IMR-90 (cell line): Measurements from ENCODE around the gene TSPEAR. TPM values are rescaled to one million over a fixed set of nuclear protein-coding genes. Genes with fewer than 3 reads are reported as not detected.

Experiments
- ATAC-seq: fragments of 200-7000 bp; cut with Tn5 transposase; 2 replicates; pipeline ENCODE4 v1.9.1; 2020; ENCODE audit warnings: low read depth, mild to moderate bottlenecking, moderate library complexity
- BruUV-seq: library from RNA; stranded (reverse); fragments of 400-500 nt; replicated peaks from 2 replicates; lab custom pipeline; 2021; lab: Mats Ljungman, UMichigan
- CTCF ChIA-PET: fragments of 300-600 bp; formaldehyde crosslinking; extraction: SDS; loops from one replicate; lab custom pipeline; 2021; ENCODE audit warnings: antibody characterized with exemption; lab: Yijun Ruan, JAX
- POLR2A ChIA-PET: fragments of 300-600 bp; sonication (Branson Sonifier 250); formaldehyde crosslinking; loops from one replicate; lab custom pipeline; 2022; ENCODE audit warnings: antibody characterized with exemption; ENCODE audit not compliant: unreplicated experiment; lab: Charles Lee
- DNase-seq: peaks from one replicate; pipeline ENCODE4 v3.0.0; 2013
- H2AFZ ChIP-seq: replicated peaks from 2 replicates; pipeline ENCODE3; 2013; ENCODE audit warnings: low read length, mild to moderate bottlenecking; ENCODE audit not compliant: poor library complexity
- H2AK5ac ChIP-seq: 2 replicates; pipeline ENCODE4 v1.6.1; 2013; ENCODE audit warnings: low read depth, low read length, inconsistent platforms
- H2AK9ac ChIP-seq: replicated peaks from 2 replicates; pipeline ENCODE3; 2013; ENCODE audit warnings: mild to moderate bottlenecking, low read depth, low read length, moderate library complexity; ENCODE audit not compliant: poor library complexity
- H2BK120ac ChIP-seq: 2 replicates; pipeline ENCODE4 v1.6.1; 2013; ENCODE audit warnings: low read depth, low read length, inconsistent platforms
- H2BK15ac ChIP-seq: 3 replicates; pipeline ENCODE4 v1.6.1; 2013; ENCODE audit warnings: low read depth, low read length, inconsistent platforms
- H2BK20ac ChIP-seq: 2 replicates; pipeline ENCODE4 v1.6.1; 2013; ENCODE audit warnings: low read depth, mild to moderate bottlenecking, inconsistent platforms, low read length, moderate library complexity
- H2BK5ac ChIP-seq: 2 replicates; pipeline ENCODE4 v1.6.1; 2013; ENCODE audit warnings: mild to moderate bottlenecking, low read depth, low read length, inconsistent platforms; ENCODE audit not compliant: poor library complexity, severe bottlenecking
- H3K14ac ChIP-seq: replicated peaks from 2 replicates; pipeline ENCODE4 v1.6.1; 2013; ENCODE audit warnings: low read depth, low read length, inconsistent platforms
- H3K18ac ChIP-seq: 2 replicates; pipeline ENCODE4 v1.6.1; 2013; ENCODE audit warnings: low read depth, low read length, control low read depth
- H3K23ac ChIP-seq: 2 replicates; pipeline ENCODE4 v1.6.1; 2013; ENCODE audit warnings: low read depth, low read length, inconsistent platforms
- H3K27ac ChIP-seq: 2 replicates; pipeline ENCODE4 v1.5.1; 2013; ENCODE audit warnings: mild to moderate bottlenecking, control low read depth, low read length; ENCODE audit not compliant: insufficient read depth
- H3K27me3 ChIP-seq: 2 replicates; pipeline ENCODE4 v1.6.1; 2013; ENCODE audit warnings: low read length; ENCODE audit not compliant: control insufficient read depth, insufficient read depth
- H3K36me3 ChIP-seq: 2 replicates; pipeline ENCODE4 v1.6.1; 2013; ENCODE audit warnings: low read length, mixed read lengths; ENCODE audit not compliant: control insufficient read depth, insufficient read depth
- H3K4ac ChIP-seq: 2 replicates; pipeline ENCODE4 v1.6.1; 2013; ENCODE audit warnings: low read depth, low read length, inconsistent platforms
- H3K4me1 ChIP-seq: 2 replicates; pipeline ENCODE4 v1.6.1; 2013; ENCODE audit warnings: low read length, mixed read lengths; ENCODE audit not compliant: control insufficient read depth, insufficient read depth
- H3K4me2 ChIP-seq: 2 replicates; pipeline ENCODE4 v1.6.1; 2013; ENCODE audit warnings: low read depth, mild to moderate bottlenecking, control low read depth, low read length, moderate library complexity
- H3K4me3 ChIP-seq: 2 replicates; pipeline ENCODE4 v1.5.1; 2013; ENCODE audit warnings: low read depth, mild to moderate bottlenecking, control low read depth, low read length, moderate library complexity; ENCODE audit not compliant: insufficient read depth
- H3K56ac ChIP-seq: 2 replicates; pipeline ENCODE4 v1.6.1; 2013; ENCODE audit warnings: low read length, inconsistent platforms; ENCODE audit not compliant: insufficient read depth; ENCODE audit errors: extremely low read depth
- H3K79me1 ChIP-seq, 2 experiments: 2 replicates each; pipeline ENCODE4 v1.6.1; 2013; ENCODE audit warnings: low read length in 2 of 2, inconsistent platforms in 1 of 2, low read depth in 1 of 2
- H3K9ac ChIP-seq: 2 replicates; pipeline ENCODE4 v1.6.1; 2013; ENCODE audit warnings: low read depth, low read length, control low read depth
- H3K9me1 ChIP-seq: 2 replicates; pipeline ENCODE4 v1.6.1; 2013; ENCODE audit warnings: low read length, inconsistent platforms; ENCODE audit not compliant: insufficient read depth
- H3K9me3 ChIP-seq: 2 replicates; pipeline ENCODE4 v1.6.1; 2013; ENCODE audit warnings: low read length; ENCODE audit not compliant: control insufficient read depth, insufficient read depth
- H4K20me1 ChIP-seq: 2 replicates; pipeline ENCODE4 v1.6.1; 2013; ENCODE audit warnings: low read length, inconsistent platforms; ENCODE audit not compliant: insufficient read depth
- H4K5ac ChIP-seq: 2 replicates; pipeline ENCODE4 v1.6.1; 2013; ENCODE audit warnings: mild to moderate bottlenecking, low read depth, low read length, control low read depth
- H4K8ac ChIP-seq, 2 experiments: 2 replicates each; pipeline ENCODE4 v1.6.1; 2013; ENCODE audit warnings: low read depth in 2 of 2, low read length in 2 of 2, control low read depth in 1 of 2, inconsistent platforms in 1 of 2
- H4K91ac ChIP-seq: 2 replicates; pipeline ENCODE4 v1.6.1; 2013; ENCODE audit warnings: low read depth, low read length, inconsistent platforms; ENCODE audit not compliant: insufficient read depth
- CEBPB ChIP-seq: IDR thresholded peaks from 2 replicates; pipeline ENCODE4 v1.6.1; 2012; ENCODE audit warnings: low read depth, low read length, improper control_type of control experiment
- RCOR1 ChIP-seq: IDR thresholded peaks from 2 replicates; pipeline ENCODE4 v1.6.1; 2012; ENCODE audit warnings: mild to moderate bottlenecking, low read length, improper control_type of control experiment; ENCODE audit not compliant: insufficient replicate concordance
- WGBS, 2 experiments: methylation state at CpG; one replicate each; pipeline versions ENCODE4 v1.1.5 to v1.1.7; 2013; ENCODE audit warnings: missing lambda C conversion rate in 2 of 2; ENCODE audit not compliant: insufficient read length in 1 of 2; ENCODE audit errors: extremely low coverage in 2 of 2; 5-methylcytosine and 5-hydroxymethylcytosine counted together
- dilution Hi-C: fragments of 300-500 bp; cut with HindIII; formaldehyde crosslinking; loops from one replicate; pipeline ENCODE4 v1.14.3; 2018; ENCODE audit warnings: low sequenced_read_pairs; ENCODE audit not compliant: unreplicated experiment
- in situ Hi-C: fragments of 300-500 bp; cut with MboI; formaldehyde crosslinking; loops from 3 replicates; pipeline ENCODE4 v1.14.3; 2019; ENCODE audit warnings: low sequenced_read_pairs, inconsistent platforms, mixed read lengths
- intact Hi-C: fragments of 100-400 bp; cut with micrococcal nuclease; formaldehyde crosslinking; loops from 2 replicates; pipeline ENCODE4 v1.10.0; 2022
- polyA plus RNA-seq, 3 experiments: library from polyadenylated mRNA; depleted of rRNA; stranded (reverse); fragments of >200 nt; gene quantifications; 2 replicates each; pipeline ENCODE4 v1.2.3, GENCODE V29; 2012; ENCODE audit warnings: low replicate concordance in 1 of 3
- total RNA-seq: library from RNA; depleted of rRNA; stranded (reverse); fragments of >200 nt; gene quantifications from 2 replicates; pipeline ENCODE4 v1.2.3, GENCODE V29; 2012

The TSPEAR gene
- total and polyA plus RNA-seq, 2 of the 4 experiments (the other 2 are of a cell fraction) = not detected

DNA sequence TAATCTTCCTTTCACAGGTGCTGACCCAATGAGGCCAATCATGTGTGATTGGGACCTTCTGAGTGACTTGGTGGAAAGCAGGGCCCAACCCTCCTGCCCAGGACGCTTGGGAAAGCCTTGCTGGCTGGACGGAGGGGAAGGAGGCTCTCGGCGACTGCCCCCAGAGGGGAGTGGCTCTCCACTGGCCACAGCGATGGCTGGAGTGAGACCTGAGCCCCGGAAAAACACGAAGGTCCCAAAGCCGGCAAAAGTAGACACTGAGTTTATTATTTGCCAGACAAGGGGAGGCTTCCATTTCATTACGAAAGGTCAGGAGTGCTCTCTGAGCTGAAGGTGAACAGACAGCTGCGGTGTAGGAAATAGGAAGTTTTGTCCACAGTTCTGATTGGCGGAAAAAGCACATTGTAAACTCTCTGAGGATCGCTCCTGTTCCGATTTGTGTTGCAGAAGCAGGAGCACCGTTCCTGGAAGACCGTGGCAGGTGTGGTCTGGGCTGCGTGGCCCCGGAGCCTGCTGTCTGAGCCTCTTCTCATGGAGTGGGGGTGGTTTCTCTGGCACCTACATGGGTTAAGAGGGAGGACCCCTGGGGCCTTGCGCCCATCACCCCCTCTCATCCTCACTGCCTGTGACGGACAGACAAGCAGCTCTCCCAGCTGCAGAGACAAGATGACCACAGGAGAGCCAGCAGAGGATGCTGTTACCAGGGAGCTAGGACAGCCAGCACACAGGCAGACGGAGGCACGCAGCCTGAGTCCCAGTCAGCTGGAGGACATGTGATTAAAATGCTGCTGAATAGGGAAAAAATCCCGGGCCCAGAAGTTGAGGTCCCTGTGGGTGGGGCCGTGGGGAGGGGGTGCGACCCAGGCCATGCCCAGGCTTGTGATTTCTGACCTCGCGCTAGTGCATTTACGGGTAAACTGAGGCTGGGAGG, 212.8 kb downstream of the TSPEAR start (continued):
- no peak for TF ChIP-seq CEBPB

DNA sequence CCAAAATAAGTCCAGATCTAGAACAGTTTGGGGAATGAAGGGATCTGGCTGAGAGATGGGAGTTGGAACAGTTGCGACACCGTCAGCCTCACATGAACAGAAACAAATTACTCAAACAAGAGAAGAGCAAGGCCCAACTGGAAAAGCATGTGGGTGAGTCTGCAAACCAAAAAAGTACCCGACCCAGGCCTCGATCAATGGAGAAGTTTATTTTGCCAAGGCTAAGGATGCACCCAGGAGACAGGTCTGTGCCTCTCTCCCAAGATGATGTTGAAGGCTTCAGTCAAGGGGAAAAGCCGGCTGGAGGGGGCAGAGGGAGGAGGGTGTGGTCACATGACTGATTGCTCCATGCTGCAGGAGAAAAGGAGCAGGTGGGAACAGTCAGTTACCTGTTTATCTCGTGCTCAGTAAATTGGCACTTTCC, 213.7 kb downstream of the TSPEAR start:
- no peak overlapping the region for H4K5ac ChIP-seq
- no peak overlapping the region for H2BK120ac ChIP-seq
- peaks cover 17% of the 10 kb centered on the region for H3K9me3 ChIP-seq
- no peak overlapping the region for H4K91ac ChIP-seq
- no peak overlapping the region for H2AFZ ChIP-seq
- BruUV-seq = no TSS peak
- intact Hi-C loops (no loop called here), dilution Hi-C loops (no loop called here), in situ Hi-C loops (no loop called here)
- H2BK20ac ChIP-seq = no peak overlapping the region
- no peak for DNase-seq
- no peak for ATAC-seq
- 60% methylated on average over 2 of the region's 6 CpGs; no CpG with 5 or more reads in 1 of the 2 experiments for WGBS, 2 experiments
- H3K27ac ChIP-seq = no peak overlapping the region
- H3K4ac ChIP-seq = no peak overlapping the region
- H3K9me1 ChIP-seq = no peaks in the 10 kb centered on the region
- no peak overlapping the region for H2BK15ac ChIP-seq
- ChIA-PET CTCF (no interaction called here), POLR2A (no interaction called here)
- H3K4me2 ChIP-seq = no peak overlapping the region
- TF ChIP-seq CEBPB (0 out of 2 replicates have a peak, but pooled peaks have one; percentile 25), RCOR1 (no peak)
- no peaks in the 10 kb centered on the region for H3K79me1 ChIP-seq
- H4K8ac ChIP-seq = no peak overlapping the region
- no peak overlapping the region for H3K4me3 ChIP-seq
- no peaks in the 10 kb centered on the region for H3K36me3 ChIP-seq
- H3K4me1 ChIP-seq = no peaks in the 10 kb centered on the region
- no peaks in the 10 kb centered on the region for H4K20me1 ChIP-seq
- no peak overlapping the region for H2AK5ac ChIP-seq
- peaks cover 26% of the 10 kb centered on the region for H3K27me3 ChIP-seq
- H3K18ac ChIP-seq = no peak overlapping the region
- no peak overlapping the region for H3K56ac ChIP-seq
- H2AK9ac ChIP-seq = no peak overlapping the region
- no peak overlapping the region for H2BK5ac ChIP-seq
- H3K14ac ChIP-seq = no peak overlapping the region
- no peak overlapping the region for H3K23ac ChIP-seq
- H3K9ac ChIP-seq = no peak overlapping the region
